ENCODE data around the gene NME7.
A peak's percentile ranks its signal among the peaks of the same experiment; 100 is the strongest.
"Not testable (repeated sequence)": the region's sequence is repeated elsewhere in the genome, so short reads cannot be mapped to it uniquely, and the experiment has no call there.

Gene NME7

DNA sequence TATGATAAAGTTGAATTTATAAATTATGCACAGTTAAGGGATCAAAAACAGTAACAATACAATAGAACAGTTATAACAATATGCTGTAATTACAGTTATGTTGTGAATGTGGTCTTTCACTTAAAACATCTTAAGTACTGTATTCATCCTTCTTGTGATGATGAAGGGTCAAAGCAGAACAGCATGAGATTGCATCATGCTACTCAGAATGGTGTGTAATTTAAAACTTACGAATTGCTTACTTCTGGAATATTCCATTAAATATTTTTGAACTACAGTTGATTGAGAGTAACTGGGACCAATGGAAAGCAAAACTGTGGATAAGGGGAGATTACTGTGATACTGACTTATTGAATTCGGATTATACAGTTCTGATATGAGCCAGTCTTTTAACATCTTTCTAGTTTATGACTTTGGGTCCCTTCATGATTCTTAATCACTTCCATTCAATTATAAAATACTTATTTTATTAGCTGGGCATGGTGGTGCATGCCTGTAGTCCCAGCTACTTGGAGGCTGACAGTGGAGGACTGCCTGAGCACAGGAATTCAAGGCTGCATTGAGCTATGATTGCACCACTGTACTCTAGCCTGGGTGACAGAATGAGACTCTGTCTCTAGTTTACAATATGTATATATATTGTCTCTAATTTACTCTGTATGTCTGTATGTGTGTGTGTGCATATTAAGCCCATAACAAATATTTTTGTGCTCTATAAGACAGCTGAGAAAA lies 217.9 kb downstream of the NME7 start:
- no peak for DNase-seq

DNA sequence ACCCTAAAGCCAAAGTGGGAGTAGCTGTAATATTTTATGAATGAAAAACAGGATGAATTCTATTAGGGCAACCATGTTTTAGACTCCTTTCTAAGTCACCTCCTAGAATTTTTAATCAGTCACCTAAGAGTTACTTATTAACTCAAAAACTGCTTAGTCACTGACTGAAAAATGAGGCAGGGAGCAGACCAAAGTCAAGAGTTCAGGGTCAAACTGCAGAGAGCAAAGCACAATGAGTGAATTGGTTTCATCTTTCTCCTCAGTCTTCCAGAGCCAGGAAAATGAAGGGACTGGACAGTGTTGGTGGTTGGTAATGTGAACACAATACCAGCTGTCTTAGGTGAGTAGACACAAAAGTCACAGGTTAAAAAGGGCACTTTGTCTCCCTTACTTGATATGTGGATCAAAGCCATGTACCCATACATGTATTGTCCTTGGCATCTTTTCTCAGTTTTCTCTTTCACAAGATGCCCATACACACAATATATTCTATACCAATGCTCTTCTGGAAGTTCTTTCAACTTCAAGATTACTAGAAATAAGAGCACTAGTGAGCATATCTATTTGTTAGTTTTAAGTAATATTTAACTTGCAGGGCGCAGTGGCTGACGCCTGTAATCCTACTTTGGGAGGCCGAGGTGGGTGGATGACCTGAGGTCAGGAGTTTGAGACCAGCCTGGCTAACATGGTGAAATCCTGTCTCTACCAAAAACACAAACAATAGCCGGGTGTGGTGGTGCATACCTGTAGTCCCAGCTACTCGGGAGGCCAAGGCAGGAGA lies 218.9 kb downstream of the NME7 start:
- DNase-seq: no peak

DNA sequence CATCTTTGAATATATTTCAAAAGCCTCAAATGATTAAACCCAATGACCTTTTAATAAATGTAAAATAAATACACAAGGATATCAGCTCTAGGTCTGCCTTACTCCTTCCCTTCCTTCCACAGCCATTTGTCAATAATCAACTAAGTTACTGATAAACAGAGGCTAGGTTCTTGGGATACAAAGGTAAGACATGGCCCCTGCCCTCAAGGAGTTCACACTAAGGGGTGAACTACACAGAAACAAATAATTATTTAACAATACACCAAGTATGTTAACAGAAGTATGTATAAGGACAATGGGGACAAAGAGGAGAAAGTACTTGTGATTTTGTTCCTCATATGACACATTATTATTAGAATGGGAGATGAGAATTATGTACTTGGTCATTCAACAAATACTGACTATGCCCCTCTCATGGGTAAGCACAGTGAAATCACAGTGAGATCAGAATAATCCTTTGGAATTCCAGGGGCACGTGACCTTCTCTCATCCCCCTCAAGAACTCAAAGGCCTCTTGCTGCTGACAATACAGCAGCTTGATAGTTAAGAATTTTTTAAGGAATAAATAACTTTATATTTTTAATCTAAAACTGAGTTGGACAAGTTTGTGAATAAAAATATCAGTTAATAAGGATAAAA lies 220.9 kb downstream of the NME7 start:
- DNase-seq: no peak

DNA sequence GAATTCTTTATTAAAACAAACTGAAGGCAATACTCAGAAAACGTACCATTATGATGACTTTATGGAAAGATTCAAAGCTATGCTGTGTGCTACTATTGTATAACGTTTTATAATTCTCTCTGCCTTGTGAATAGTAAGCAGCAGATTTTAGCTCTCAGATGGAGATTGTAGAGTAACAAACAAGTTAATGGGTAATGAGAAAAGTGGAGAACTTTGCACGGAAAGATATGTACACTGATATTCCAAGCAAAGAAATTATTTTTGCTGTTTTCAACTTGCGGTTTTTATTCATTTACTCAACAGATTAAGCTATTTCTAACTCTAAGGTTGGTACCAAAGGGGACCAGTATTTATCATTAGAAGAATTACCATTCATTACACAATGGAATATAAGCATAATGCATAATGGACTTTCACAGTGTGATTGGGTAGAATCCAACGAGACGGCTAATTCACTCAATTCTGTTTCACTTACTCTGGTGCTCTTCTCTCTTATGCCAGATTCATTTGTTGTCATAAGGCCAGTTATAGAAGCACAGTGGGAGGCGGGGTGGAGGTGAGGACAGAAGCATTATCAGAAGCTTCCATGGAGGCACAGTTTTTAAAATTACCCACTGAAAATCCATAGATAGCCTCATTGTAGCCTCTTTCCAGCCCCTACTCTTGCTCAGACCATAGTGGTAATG lies 222.5 kb downstream of the NME7 start:
- no peak for DNase-seq

DNA sequence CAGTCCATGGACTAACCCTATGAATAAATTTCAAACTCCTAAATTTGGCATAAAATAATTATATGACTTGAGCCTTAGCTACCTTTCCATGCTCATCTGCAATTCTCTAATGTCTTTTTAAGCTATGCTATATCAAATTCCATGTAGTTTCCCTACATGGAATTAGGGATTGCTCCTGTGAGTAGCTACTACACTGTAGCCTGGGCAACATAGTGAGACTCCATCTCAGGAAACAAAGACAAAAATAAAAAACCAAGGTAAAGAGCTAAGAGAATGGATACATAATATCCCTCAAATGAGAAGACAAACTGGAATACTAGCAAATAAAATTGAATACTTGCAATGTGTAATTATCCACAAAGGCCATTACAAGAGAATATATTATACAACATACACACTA lies 223.6 kb downstream of the NME7 start:
- DNase-seq: no peak

DNA sequence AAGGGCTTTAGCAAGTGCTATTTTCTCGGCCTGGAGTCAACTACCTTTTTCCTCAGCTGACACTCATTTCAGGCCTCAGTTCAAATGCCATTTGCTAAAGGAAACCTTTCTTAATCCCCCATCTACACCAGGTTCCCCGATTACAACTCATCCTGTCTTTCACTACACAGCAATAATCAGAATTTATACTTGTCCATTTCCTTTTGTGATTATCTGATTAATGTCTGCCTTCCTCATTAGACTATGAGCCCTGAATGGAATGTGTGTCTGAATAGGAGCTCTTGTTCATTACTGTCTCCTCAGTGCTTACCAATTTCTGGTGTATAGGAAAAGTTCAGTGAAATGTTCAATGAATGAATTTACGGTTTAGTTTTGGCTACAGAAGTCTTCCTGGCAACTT lies 224.3 kb downstream of the NME7 start:
- no peak for DNase-seq

DNA sequence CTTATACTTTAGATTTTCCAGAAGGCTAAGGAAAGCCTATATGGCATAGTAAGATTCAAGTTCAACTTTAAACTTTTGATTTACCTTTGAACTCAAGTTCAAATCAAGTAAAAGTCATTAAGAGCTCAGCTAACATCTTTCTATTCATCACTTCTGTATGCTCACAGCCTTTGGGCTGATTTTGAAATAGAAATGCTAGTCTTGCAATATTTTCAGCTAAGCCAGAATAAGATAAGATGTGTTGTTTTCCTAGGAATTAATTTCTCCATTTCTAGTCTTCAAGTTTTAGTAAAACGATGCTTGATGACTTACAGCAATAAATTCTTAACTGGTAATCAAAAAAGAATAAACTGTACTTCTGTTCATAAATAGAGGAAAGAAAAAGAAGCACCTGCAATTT lies 225.5 kb downstream of the NME7 start:
- DNase-seq: no peak

DNA sequence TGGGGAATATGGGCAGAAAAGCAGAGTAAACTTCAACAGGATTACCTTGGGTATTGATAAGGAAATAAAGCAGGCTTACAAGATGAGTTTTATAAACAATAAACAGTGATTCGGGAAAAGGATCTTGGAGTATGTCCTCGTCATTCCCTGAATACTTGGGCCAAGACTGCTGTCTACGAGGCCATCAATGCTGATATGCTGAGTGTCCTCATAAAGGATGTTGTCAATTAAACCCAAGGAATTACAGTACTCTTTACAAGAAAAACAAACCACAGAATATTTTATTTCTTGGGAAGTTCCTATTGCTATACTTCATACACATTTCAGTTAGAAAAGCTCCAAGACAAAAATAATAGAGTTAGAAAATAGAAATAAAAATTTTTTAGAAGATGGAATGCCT lies 226.2 kb downstream of the NME7 start:
- no peak for DNase-seq

DNA sequence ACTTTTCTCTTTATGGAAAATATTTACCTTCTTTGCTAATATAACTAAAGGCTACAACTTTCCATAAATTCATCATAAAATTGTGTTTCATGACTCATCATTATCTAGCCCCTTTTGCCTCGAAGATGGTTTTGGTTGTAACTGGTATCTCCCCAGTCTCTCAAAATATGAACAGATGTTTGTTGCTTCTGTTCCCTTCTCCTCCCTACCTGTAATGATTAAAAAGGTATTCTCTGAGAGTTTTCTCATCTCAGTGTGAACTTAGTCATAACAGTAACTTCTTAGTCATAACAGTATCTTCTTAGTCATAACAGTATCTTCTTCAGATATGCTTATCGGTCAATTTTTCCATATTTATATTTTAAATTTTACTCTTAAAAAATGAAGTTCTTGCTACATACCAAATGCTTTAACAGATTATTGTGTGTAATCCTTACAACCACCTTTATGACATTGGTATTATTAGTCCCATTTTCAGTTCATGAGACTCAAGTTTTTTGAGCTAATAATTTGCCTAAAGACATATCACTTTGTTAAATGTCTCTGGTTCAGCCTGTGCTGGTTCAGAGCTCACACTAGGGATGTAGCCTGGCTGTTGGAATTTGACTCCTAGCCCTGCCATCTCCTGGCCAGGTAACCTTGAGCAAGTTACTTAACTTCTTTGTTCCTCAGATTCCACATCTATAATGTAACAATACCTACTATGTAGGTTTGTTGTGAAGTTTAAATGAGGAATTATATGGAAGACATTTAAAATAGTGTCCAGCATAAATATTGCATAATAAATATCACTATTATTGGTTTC lies 228.5 kb downstream of the NME7 start:
- DNase-seq: no peak

GRCh38 chr1:169137357-169137756 lies 230.2 kb downstream of the NME7 start:
- DNase-seq: no peak

- DNase-seq: no peak
Observed at GRCh38 chr1:169133801-169134502, 233.6 kb downstream of the NME7 start.

- no peak for DNase-seq
Observed at GRCh38 chr1:169133228-169133576, 234.4 kb downstream of the NME7 start.

DNA sequence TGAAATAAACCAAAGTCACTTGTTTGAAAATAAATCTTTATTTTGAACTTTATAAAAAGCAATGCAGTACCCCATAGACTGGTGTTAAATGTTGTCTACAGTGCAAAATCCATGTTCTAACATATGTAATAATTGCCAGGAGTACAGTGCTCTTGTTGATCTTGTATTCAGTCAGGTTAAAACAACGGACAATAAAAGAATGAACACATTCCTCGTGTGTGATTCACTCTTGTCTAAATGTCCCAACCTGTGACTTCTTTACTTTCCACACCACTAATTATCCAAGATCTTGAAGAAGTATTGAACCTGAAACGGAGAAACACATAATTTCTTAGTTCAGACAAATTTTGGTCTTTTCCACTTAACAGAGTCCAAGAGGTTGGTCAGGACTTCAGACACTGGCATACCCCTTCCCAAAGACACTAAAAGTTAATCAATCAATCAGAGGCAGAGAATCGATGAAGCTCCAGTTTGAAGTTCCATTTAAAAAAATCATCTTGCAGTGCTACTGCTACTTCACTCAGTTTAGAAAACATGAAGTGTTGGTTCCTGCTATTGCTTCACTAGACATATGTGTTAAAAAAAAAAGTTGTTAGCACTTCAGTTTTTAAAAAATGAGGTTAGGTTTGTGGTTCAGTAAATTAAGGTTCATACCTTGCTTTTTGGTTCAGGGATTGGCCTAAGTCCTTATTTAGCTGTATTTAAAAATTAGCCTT lies 234.9 kb downstream of the NME7 start:
- DNase-seq: no peak

GRCh38 chr1:169130683-169131082 lies 236.9 kb downstream of the NME7 start:
- DNase-seq: no peak

DNA sequence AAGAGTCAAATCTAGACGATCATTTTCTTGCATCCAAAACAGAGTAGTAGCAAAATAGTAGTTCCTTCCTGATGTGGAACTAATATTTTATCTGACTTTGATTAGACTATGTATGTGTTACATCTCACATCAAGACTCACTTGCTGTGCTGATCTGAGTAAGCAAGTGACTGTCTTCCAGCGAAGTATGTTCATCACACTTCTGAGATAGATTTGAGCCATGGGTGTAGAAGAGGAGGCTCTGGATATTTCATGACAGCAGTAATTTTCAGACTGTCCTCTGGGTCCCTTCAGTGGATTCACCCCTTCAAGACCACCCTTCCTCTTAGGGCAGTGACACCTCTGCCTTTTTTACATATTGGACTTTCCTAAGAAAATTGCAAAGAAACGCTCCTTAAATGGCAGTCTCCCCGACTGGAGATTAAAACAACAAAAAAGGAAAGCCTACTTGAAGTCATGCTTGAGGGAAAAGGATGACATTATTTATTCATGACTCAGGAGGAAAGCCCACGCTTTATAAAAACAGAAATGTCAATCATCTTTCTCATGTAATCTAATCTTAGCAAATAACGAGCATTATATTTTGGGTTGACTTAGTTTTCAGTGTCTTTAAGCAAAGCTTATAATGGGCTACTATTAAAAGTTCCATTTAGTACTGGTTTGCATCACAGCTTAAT lies 238.3 kb downstream of the NME7 start:
- DNase-seq: no peak

GRCh38 chr1:169128562-169128961 lies 239.0 kb downstream of the NME7 start:
- no peak for DNase-seq

- no peak for DNase-seq
Observed at GRCh38 chr1:169127305-169127704, 240.3 kb downstream of the NME7 start.

- DNase-seq: no peak
Observed at GRCh38 chr1:169126335-169126734, 241.3 kb downstream of the NME7 start.

DNA sequence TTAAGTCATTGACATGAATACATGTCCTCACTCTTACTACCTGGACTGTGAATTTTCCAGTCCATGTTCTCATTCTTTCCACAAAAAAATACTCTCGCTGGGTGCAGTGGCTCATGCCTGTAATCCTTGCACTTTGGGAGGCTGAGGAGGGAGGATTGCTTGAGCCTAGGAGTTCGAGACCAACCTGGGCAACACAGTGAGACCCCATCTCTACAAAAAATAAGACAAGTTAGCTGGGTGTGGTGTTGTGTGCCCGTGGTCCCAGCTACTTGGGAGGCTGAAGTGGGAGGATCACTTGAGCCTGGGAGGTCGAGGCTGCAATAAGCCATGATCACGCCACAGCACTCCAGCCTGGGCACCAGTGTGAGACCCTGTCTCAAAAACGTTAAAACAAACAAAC lies 242.0 kb downstream of the NME7 start:
- DNase-seq: not testable (repeated sequence)

GRCh38 chr1:169124459-169124858 lies 243.1 kb downstream of the NME7 start:
- DNase-seq: no peak

GRCh38 chr1:169122976-169123375 lies 244.6 kb downstream of the NME7 start:
- DNase-seq: peak; percentile 42
